NCI-H526 (cell line): Measurements from ENCODE around the gene PEAK1.

ENCODE experiments used
- DNase-seq, 2 experiments: peaks; one replicate each; lab custom pipeline; 2025; lab: John Stamatoyannopoulos, UW

PEAK1 gene

GRCh38 chr15:77094397-77095030, 325.4 kb downstream of the PEAK1 start:
- DNase-seq = no peak

GRCh38 chr15:77093436-77093835, 326.5 kb downstream of the PEAK1 start:
- DNase-seq = no peak

- DNase-seq = no peak
These were observed 328.8 kb downstream of the PEAK1 start for GRCh38 chr15:77091097-77091496.

- no peak for DNase-seq
These were observed 332.7 kb downstream of the PEAK1 start for GRCh38 chr15:77087213-77087612.

DNA sequence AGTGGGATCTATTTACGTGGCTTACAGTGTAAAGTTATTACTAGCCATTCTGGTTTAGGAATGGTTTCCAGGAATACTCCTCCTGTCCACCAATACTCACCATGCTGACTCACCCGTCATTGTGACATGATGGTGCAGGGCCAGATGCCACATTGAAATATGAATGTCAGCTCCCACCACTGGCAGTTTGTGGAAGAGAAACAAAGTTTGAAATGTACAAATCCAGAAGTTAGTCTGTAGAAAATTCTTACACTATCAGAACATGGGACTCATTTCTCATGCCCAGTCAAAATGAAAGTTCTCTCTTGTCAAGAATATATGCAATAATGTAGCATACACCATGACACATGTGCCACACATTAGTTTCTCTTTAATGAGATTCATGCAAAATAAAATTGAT, 334.6 kb downstream of the PEAK1 start:
- DNase-seq = no peak

DNA sequence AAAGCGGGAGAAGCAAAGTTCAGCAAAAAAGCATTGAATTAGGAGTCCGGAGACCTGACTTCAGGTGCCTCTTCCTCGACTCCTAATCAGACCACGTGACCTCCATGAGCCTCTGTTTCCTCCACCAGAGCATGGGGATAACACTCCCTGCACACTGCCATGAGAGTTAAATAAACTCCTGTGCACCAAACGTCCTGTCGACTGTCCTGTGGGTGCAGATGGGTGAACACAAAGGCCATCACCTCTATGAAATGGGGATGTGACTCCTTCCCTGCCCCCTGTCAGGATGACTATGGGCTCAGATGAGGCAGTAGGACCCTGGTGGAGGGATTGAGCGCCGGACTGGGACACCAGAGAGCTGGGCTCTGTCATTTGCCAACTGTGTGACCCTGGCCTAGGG, 335.5 kb downstream of the PEAK1 start:
- no peak for DNase-seq

DNA sequence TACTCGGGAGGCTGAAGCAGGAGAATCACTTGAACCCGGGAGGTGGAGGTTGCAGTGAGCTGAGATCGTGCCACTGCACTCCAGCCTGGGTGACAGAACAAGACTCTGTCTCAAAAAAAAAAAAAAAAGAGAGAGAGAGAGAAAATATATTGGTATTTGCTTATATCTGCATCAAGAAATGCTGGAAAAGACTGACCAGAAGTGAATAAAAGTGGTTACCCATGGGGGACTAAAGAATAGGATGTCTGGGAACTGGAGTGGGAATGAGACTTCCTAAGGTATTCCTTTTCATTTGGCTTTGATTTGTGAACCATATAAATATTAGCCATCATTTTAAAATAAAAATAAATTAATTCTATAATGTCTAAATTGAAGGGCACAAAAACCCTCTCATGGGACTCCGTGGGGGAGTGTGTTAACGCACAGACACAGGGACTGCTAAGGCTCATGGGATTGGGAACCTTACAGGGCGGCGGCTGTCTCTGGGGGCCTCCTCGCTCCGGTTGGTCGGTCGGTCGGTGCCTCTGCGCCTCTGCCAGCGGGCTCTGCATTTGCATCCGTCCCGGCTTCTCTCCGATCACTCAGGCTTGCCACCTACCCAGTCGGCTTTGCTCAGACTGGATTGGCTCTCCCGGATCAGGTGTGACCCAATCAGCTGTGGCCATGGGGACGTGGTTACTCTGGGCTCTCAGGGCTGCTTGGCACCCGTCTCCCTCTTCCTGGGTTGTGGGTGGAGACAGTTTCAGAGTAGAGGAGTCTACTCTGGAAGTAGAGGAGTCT, 336.3 kb downstream of the PEAK1 start:
- DNase-seq = peak; percentile 93 to 98

DNA sequence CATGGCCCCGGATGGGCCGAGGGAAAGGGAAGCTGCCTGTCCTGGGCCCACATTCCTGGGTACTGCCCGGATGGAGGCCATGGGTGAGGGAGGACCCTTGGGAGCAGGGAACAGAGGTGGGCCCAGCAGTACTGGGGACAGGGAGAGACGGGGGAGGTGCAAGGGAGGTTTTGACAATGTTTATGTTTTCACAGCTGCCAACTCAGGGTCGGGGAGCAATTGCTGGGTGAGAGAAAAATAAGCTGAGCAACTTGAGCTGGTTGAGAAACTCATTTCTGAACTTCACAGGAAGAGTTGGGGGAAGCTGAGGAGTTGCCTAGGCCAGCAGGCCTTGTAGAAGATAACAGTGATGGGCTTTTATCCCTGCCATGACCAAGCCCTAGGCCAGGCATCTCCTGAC, 337.9 kb downstream of the PEAK1 start:
- no peak for DNase-seq

GRCh38 chr15:77076323-77076915, 343.5 kb downstream of the PEAK1 start:
- DNase-seq = no peak

DNA sequence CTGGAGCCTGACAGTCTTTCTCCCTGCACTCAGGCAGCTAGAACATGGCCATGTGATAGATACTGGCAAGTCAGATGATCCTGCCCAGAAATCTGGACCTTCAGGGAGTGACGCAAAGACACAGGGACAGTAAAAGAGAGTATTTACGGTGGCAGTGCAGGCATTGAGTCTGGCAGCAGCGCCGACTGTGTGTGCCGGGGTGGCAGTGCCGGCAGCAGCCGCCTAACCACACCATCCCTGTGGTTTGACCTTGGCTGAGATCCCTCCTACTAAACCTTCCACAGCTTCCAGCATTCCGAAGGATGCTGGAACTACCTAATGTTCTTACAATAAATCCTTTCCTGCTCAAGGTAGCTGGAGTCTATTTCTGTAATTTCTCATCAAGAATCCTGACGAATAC, 344.4 kb downstream of the PEAK1 start:
- no peak for DNase-seq

DNA sequence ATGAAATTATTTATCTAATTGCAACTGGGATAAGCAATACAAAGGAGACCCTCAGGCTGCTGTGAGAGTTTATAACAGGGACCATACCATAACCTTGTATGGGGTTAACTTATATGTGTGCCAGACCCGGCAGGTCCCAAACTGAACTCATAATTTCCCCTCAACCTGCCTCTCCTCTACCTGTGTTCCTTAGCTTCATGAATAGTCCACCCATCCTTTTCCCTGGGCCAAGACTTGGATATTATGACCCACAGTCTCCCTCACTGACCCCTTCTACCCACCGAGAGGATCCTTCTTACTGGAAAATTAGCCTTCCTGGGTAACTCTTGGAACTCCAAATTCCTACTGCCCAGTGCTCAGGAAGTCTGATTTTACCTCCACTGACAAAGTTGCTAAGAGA, 345.6 kb downstream of the PEAK1 start:
- DNase-seq = no peak

DNA sequence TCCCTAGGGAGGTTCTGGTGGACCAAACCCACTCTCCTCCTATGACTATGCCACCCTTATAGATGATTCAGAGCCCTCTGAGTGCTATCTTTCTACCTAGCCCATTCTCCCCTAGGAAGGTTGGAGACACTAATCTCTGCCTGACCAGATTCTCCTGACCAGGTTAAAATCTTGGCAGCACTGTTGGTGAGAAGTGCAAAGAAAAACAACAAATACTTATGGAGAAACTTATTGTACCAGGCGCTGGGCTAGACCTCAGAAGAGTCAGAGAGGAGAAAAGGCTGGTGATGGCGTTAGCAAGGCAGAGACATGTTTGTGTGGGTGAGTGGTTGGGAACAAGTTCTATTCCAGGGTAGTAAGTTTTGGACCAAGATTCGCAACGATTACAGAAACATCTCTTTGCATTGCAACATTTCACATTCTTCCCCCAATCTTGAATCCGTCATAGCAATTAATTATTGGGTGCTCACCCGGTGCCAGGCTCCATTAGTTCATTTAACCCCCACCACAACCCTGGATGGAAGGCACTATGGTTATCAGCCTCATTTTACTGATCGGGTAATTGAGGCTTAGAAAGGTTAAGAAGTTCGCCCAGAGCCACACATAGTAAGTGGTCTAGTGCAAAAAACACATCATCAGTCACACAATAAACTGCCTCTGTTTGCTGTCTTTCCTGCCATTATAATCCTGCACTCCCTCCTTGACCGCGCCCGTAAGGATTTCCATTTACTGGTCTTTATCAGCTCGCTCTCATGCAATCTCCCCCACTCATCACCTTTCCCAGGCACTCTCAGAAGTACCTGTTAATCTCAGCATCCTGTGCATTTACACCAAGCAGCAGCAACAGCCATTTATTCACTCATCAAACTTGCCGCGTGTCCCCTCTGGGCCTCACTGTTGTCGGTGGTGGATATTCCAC, 348.3 kb downstream of the PEAK1 start:
- DNase-seq = no peak

DNA sequence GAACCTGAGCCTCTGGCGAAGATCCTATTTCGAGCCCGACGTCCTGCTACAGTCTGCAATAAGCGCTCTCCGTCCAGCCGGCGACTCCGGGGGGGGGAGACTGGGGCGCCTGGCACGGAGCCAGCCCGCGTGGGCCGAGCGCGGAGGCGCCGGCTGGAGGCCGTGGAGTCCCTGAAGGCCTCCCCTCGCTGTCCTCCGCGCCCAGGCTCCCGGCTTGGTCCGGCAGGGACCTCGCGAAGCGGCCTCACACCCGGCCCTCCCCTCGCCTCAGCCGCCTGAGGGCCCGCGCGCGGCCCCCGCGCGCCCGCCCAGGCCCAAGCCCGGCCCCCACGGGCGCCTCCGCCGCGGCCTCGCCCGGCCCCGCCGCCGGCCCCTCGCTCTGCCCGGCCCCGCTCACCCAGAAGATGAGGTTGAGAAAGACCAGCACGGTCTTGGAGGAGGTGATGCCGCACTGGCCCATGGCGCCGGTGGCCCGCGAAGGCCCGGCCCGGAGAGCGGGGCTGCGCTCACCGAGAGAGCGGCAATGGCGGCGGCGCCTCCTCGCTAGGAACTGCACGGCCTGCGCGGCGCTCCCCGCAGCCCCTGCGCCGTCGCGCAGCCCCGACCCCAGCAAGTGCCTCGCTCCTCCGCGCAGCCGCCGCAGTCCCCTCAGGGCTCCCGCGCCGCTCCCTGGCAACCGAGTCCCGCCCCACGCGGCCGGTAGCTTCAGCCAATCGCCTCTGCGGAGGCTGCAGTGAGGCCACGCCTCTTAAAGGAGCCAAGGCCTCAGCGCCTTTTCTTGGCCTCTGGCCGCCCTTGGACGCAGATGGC, 349.2 kb downstream of the PEAK1 start, which contains the start of gene TSPAN3:
TSPAN3 (minus strand) TSS at position 615 of the 810 bp plus-strand sequence; CDS start at position 460, 155 bp downstream.
- peak; percentile 80 to 98 for DNase-seq

DNA sequence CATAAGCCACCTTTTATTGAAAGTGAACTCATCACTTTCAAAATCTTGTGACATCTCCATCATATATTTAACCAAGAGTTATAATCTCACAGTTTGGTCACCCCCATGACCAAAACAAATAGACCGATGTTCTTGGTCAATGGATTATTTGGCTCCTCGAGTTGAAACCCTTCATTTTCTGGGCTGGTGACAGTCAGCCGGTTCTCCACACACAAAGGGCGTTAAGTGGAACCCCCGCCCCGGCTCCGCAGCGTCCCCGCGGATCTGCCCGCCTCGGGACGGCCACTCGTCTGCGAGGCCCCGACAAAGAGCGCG, 349.8 kb downstream of the PEAK1 start:
- no peak for DNase-seq

GRCh38 chr15:77069521-77070121, 350.3 kb downstream of the PEAK1 start:
- peak in 1 of 2 experiments; percentile 55 for DNase-seq

DNA sequence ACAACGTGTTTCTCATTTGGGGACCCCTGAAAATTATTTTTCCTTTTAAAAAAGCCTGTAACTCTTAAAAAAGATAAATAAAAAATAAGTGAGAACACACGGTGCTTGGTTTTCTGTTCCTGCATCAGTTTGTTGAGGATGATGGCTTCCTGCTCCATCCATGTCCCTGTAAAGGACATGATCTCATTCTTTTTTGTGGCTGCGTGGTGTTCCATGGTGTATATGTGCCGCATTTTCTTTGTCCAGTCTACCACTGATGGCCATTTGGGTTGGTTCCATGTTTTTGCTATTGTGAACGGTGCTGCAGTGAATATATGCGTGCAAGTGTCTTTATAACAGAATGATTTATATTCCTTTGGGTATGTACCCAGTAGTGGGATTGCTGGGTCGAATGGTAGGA, 351.3 kb downstream of the PEAK1 start:
- DNase-seq = no peak

GRCh38 chr15:77067691-77068367, 352.1 kb downstream of the PEAK1 start:
- no peak for DNase-seq

GRCh38 chr15:77066971-77067690, 352.8 kb downstream of the PEAK1 start:
- DNase-seq = peak; percentile 62 to 64

DNA sequence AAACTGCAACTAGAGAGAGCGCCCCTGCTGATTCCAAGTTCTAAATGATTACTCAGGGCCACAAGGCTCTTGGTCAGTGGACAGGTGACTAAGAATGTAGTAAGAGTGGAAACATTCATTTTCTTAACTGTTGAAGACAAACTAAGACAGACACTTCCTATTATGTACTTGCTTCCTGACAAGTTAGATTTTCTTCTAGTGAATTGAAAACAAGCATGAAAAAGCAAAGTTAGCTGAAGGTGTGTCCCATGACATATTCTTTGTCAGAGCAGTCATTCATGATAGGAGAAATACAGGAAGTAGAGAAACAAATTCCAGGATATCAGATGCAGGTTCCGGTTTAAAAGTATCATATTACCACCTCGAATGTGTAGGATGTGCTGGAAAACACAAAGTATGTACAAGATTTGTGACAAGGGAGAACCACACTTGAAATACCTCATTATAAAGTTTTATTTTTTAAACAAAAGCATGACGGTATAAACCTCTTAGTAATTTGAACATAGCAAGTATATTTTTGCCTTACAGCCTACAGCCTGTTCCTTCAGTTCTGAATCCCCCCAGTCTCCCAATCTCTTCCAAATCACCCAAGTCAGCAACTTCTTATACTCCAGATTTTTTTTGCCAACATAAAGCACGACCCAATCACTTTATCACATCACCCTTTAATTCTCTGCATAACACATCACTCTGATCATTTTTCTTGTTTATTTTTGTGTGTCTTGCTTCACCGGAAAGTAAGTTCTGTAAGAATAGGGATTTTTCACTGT, 355.2 kb downstream of the PEAK1 start:
- peak in 1 of 2 experiments; percentile 2 for DNase-seq
